ENCODE results near the gene AHNAK.

DNA sequence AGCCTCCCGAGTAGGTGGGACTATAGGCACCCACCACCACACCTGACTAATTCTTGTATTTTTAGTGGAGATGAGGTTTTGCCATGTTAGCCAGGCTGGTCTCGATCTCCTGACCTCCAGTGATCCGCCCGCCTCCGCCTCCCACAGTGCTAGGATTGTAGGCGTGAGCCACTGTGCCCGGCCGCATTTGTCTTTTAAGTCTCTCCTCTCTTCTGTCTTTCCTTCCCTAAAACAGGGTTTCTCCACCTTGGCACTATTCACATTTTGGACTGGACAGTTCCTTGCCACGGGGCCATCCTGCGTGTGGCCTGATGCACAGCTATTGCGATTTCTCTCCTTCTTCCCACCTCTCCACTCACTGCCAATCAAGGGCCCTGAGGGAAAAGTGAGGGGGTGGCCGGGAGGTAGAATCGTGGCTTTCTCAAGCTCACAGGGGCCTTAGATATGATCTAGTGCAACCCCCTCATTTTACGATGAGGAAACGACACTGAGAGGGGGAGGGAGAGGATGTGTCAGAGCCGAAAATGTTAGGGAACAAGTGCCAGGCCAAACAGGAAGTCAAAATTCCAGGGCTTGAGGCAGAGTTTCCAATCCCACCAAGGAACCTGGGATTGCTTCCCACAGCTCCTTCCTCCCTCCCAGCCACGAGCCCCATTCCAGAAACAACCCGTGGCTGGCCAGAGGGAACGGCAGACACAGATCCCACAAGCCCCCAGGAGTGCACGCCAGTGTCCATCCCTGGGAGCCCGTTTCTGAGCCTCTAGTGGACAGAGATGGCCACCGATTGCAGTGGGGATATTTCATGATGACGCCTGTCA is 106.6 kb downstream of the AHNAK start:
- TF ChIP-seq, protein P1, sequence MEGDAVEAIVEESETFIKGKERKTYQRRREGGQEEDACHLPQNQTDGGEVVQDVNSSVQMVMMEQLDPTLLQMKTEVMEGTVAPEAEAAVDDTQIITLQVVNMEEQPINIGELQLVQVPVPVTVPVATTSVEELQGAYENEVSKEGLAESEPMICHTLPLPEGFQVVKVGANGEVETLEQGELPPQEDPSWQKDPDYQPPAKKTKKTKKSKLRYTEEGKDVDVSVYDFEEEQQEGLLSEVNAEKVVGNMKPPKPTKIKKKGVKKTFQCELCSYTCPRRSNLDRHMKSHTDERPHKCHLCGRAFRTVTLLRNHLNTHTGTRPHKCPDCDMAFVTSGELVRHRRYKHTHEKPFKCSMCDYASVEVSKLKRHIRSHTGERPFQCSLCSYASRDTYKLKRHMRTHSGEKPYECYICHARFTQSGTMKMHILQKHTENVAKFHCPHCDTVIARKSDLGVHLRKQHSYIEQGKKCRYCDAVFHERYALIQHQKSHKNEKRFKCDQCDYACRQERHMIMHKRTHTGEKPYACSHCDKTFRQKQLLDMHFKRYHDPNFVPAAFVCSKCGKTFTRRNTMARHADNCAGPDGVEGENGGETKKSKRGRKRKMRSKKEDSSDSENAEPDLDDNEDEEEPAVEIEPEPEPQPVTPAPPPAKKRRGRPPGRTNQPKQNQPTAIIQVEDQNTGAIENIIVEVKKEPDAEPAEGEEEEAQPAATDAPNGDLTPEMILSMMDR (IDR thresholded peaks at IDR 0.05) = no peak
- TF ChIP-seq POLR2A (IDR thresholded peaks at IDR 0.05) = no peak

Data from thyroid gland (tissue), 4 donors.